GM12875 (cell line): ENCODE data around the gene IGFBP3.
"Not testable (repeated sequence)": the region's sequence is repeated elsewhere in the genome, so short reads cannot be mapped to it uniquely, and the experiment has no call there.

Experiments used
- H3K4me3 ChIP-seq: one replicate; pipeline ENCODE4 v1.5.1; 2011; ENCODE audit warnings: low read depth, low read length, control low read depth
- CTCF ChIP-seq: IDR thresholded peaks from 2 replicates; pipeline ENCODE4 v1.5.1; 2011; ENCODE audit warnings: low read depth, mild to moderate bottlenecking, control low read depth, inconsistent platforms, low read length, moderate library complexity, borderline replicate concordance; ENCODE audit not compliant: insufficient read depth

IGFBP3 gene

GRCh38 chr7:45962861-45963260, 41.8 kb upstream of the IGFBP3 start:
- TF ChIP-seq CTCF: no peak
- H3K4me3 ChIP-seq: no peak overlapping the region

DNA sequence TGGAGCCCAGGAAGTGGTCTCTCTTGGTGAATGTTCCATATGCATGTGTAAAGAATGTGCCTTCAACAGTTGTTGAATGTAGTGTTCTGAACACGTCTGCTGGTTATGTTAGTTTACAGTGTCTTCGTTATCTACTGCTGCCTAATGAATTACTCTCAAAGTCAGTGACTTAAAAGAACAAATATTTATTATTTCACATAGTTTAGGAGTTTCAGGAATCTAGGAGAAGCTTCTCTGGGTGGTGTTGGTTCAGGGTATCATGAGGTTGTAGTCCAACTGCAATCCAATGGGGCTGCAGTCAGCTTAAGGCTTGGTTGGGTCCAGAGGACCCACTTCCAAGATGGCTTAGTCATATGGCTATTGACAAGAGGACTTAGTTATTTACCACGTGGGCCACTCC, 36.6 kb upstream of the IGFBP3 start:
- H3K4me3 ChIP-seq: no peak overlapping the region
- no peak for TF ChIP-seq CTCF

- TF ChIP-seq CTCF: no peak
- H3K4me3 ChIP-seq: no peak overlapping the region
These were observed 34.2 kb upstream of the IGFBP3 start for GRCh38 chr7:45955286-45955685.

DNA sequence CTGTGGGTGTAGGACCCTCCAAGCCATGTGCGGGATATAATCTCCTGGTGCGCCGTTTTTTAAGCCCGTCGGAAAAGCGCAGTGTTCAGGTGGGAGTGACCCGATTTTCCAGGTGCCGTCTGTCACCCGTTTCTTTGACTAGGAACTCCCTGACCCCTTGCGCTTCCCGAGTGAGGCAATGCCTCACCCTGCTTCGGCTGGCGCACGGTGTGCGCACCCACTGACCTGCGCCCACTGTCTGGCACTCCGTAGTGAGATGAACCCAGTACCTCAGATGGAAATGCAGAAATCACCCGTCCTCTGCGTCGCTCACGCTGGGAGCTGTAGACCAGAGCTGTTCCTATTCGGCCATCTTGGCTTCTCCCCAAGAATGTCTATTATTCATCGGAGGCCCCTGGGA, 32.0 kb upstream of the IGFBP3 start:
- not testable (repeated sequence) for H3K4me3 ChIP-seq

DNA sequence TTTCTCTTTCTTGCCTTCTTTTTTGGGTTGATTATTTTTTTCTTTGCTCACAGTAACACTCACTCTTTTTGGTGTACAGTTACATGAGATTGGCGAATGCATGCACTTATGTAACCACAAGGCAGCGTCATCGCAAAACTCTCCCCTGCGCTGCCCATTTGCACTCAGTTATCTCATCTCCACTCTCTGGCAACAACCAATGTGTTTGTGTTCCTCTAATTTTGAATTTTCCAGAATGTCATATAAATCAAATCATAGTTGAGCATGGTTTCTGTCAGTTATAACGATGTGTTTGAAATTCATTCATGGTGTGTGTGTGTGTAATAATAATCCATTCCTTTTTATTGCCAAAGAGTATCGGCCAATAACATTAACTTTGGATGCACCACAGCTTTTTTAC, 23.0 kb upstream of the IGFBP3 start:
- TF ChIP-seq CTCF: no peak
- H3K4me3 ChIP-seq: no peak overlapping the region

DNA sequence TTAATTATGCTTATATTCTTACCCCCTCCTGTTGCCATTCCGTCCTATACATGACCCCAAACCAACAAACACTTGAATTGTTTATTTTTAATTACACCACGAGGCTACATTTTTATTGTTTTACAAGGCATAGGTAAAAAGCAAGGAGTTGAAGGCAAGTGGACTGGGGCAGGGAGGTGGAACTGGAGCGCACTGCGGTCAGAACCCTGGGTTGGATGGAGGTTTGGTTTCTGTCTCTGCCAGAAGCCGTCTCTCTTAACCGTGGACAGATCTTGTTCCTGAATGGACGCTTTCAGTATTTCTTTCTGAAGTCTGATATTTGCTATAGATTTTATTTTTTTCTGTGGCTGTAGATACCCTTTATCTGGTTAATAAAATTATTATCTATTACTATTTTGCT, 19.9 kb upstream of the IGFBP3 start:
- TF ChIP-seq CTCF: no peak
- H3K4me3 ChIP-seq: no peak overlapping the region

GRCh38 chr7:45940237-45940781, 19.2 kb upstream of the IGFBP3 start:
- H3K4me3 ChIP-seq: not testable (repeated sequence)

DNA sequence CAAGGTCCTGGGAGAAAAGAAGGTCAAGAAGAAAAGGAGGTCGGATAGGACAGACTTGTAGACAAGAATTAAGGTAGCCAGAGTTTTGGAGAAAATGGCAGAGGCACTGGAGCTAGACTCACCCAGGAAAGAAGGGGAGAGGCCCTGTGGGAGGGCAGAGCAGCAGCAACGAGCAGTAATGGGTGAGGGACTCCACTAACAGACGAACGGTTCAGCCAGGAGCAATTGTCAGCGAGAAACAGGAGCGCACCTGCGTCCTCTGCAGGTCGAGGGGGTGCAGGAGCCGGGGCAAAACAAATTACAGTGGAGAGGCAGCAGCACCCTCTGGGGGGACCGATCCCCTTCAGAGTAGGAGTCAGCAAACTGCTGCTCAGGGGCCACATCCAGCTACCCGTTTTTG, 18.5 kb upstream of the IGFBP3 start:
- TF ChIP-seq CTCF: no peak
- H3K4me3 ChIP-seq: no peak overlapping the region
